ENCODE data around the gene CDKN1C.

DNA sequence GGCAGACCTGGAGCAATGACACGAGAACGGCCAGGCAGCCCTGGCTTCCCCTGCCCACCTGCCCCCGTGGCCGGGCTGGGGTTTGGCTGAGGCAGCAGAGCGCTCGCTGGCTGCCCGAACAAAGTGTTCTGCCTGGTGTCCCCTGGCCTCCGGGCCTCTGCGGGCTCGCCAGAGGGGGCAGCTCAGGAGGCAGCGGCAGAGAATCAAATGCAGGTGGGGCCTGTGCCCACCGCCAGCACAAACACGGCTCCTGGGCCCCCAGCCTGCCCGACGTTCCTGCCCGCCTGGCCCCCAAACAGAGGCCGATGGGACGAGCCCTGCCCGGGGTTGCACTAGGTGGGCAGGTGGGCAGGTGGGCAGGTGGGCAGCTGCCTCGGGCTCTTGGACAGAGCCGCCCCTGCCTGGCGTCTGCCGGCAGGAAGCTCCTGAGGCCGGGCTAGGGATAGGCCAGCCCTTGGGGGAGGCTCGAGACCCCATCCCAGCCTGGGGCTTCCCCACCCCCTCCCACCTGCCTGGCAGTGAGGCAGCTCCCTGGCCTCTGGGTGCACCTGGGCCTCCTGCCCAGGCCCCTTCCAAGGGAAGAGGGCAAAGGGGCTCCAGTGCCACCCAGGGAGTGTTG is 46.8 kb downstream of the CDKN1C start:
- TF ChIP-seq CTCF (IDR thresholded peaks at IDR 0.05), result no peak
- no peak for TF ChIP-seq EZH2 (IDR thresholded peaks at IDR 0.05)

Measured in neural progenitor cell (in vitro differentiated cells).